HCT116 (cell line): Measurements from ENCODE around the gene RAB40C.

Source experiments
- CEBPB ChIP-seq: IDR thresholded peaks from 2 replicates; pipeline ENCODE4 v1.6.1; 2012; ENCODE audit warnings: low read depth
- CTCF ChIP-seq, 3 experiments: fragments of 200-600 bp in 1 of 3; sonication (generic) in 1 of 3; IDR thresholded peaks in 2 of 3; conservative IDR thresholded peaks in 1 of 3; 2 replicates each; pipeline ENCODE4 v1.5.1; 2012 to 2017; ENCODE audit warnings: low read depth in 2 of 3, low read length in 2 of 3, antibody characterized with exemption in 1 of 3, borderline replicate concordance in 1 of 3, control low read depth in 1 of 3, mild to moderate bottlenecking in 1 of 3, mixed read lengths in 1 of 3, mixed run types in 1 of 3, moderate library complexity in 1 of 3; ENCODE audit not compliant: insufficient read depth in 1 of 3
- EZH2phosphoT487 ChIP-seq: fragments of 200-600 bp; IDR thresholded peaks from 2 replicates; pipeline ENCODE4 v1.6.1; 2018; ENCODE audit warnings: antibody characterized with exemption, borderline replicate concordance
- POLR2A ChIP-seq: IDR thresholded peaks from 2 replicates; pipeline ENCODE4 v1.7.0; 2011; ENCODE audit warnings: borderline replicate concordance; ENCODE audit not compliant: insufficient read depth, insufficient read length; ENCODE audit errors: extremely low read depth
- RAD21 ChIP-seq: IDR thresholded peaks from 2 replicates; pipeline ENCODE4 v1.6.1; 2012; ENCODE audit warnings: low read depth, mild to moderate bottlenecking
- REST ChIP-seq: IDR thresholded peaks from 2 replicates; pipeline ENCODE4 v1.6.1; 2012; ENCODE audit warnings: low read depth
- SIN3A ChIP-seq: IDR thresholded peaks from 2 replicates; pipeline ENCODE4 v1.6.1; 2012; ENCODE audit warnings: low read depth
- SRF ChIP-seq: IDR thresholded peaks from 2 replicates; pipeline ENCODE4 v1.6.1; 2012; ENCODE audit warnings: low read depth
- YY1 ChIP-seq: IDR thresholded peaks from 2 replicates; pipeline ENCODE4 v1.6.1; 2011; ENCODE audit warnings: low read length, low read depth, moderate library complexity, mild to moderate bottlenecking; ENCODE audit not compliant: insufficient replicate concordance; ENCODE audit errors: extremely low read depth

- TF ChIP-seq YY1, result no peak
- no peak for TF ChIP-seq CTCF (IDR thresholded peaks at IDR 0.05 in 2 of 3, conservative IDR thresholded peaks at IDR 0.05 in 1 of 3; ENCODE audit: borderline replicate concordance in 1 of 3, insufficient read depth in 1 of 3, low read depth in 2 of 3, low read length in 2 of 3)
- TF ChIP-seq SRF, result no peak
- no peak for TF ChIP-seq RAD21
- no peak for TF ChIP-seq POLR2A
- TF ChIP-seq REST, result no peak
- no peak for TF ChIP-seq CEBPB
- no peak for TF ChIP-seq EZH2phosphoT487
- no peak for TF ChIP-seq SIN3A
These were observed 72.7 kb downstream of the RAB40C start for GRCh38 chr16:662597-662996.
